A549 (cell line): Measurements from ENCODE around the gene PLPPR3. TPM values are rescaled to one million over a fixed set of nuclear protein-coding genes. Genes with fewer than 3 reads are reported as not detected.

ENCODE experiments used
- ATAC-seq, 2 experiments: fragments of 200-7000 bp in 1 of 2; fragments of >200 bp in 1 of 2; cut with Nextera tagmentation in 1 of 2; cut with Tn5 transposase in 1 of 2; 3 replicates each; pipeline versions ENCODE4 v1.8.0 to v1.9.1; 2018 to 2020; ENCODE audit warnings: mild to moderate bottlenecking in 1 of 2, moderate library complexity in 1 of 2
- CTCF ChIA-PET: fragments of 300-600 bp; sonication (Branson Sonifier 250); formaldehyde crosslinking; extraction: SDS; loops from one replicate; lab custom pipeline; 2021; ENCODE audit warnings: antibody characterized with exemption, inconsistent platforms; lab: Yijun Ruan, JAX
- POLR2A ChIA-PET: fragments of 350-600 bp; formaldehyde crosslinking; extraction: SDS; loops from one replicate; lab custom pipeline; 2021; ENCODE audit warnings: antibody characterized with exemption, inconsistent platforms; lab: Yijun Ruan, JAX
- DNase-seq, 2 experiments: peaks; one replicate each; pipeline versions ENCODE4 v3.0.0 to v3.0.0-alpha.2; 2011 to 2016; ENCODE audit warnings: low read depth in 1 of 2, low spot score in 1 of 2
- FAIRE-seq: peaks from 2 replicates; lab custom pipeline; 2011; peaks lifted over from hg19 to GRCh38; lab: Jason Lieb, UNC
- H3K27ac ChIP-seq, 2 experiments: fragments of >200 bp; sonication (Bioruptor Twin); formaldehyde crosslinking; 3 replicates each; pipeline ENCODE4 v1.5.1; 2016 to 2017
- H3K4me1 ChIP-seq: fragments of >200 bp; sonication (Bioruptor Twin); formaldehyde crosslinking; 3 replicates; pipeline ENCODE4 v1.6.1; 2016
- H3K4me2 ChIP-seq: fragments of >200 bp; sonication (Bioruptor Twin); formaldehyde crosslinking; 3 replicates; pipeline ENCODE4 v1.6.1; 2016
- H3K4me3 ChIP-seq: fragments of >200 bp; sonication (Bioruptor Twin); formaldehyde crosslinking; 3 replicates; pipeline ENCODE4 v1.5.1; 2016
- H3K9me3 ChIP-seq: fragments of >200 bp; sonication (Bioruptor Twin); formaldehyde crosslinking; 3 replicates; pipeline ENCODE4 v1.6.1; 2016
- CEBPB ChIP-seq, 2 experiments: fragments of >200 bp in 1 of 2; sonication (Bioruptor Twin) in 1 of 2; formaldehyde crosslinking in 1 of 2; IDR thresholded peaks; 2 replicates each; pipeline ENCODE4 v1.6.1; 2012 to 2016
- CHD4 ChIP-seq: fragments of 200-600 bp; sonication (generic); IDR thresholded peaks from 2 replicates; pipeline ENCODE4 v1.6.1; 2016; ENCODE audit warnings: antibody characterized with exemption, mild to moderate bottlenecking, borderline replicate concordance
- E2F6 ChIP-seq: IDR thresholded peaks from 2 replicates; pipeline ENCODE4 v1.6.1; 2012; ENCODE audit warnings: low read depth, borderline replicate concordance
- EHF ChIP-seq: fragments of 250-450 bp; sonication (Bioruptor Pico); IDR thresholded peaks from 2 replicates; pipeline ENCODE4 v1.5.0; 2020; ENCODE audit warnings: mild to moderate bottlenecking
- EHMT2 ChIP-seq: fragments of 200-600 bp; sonication (generic); IDR thresholded peaks from 2 replicates; pipeline ENCODE4 v1.6.1; 2016; ENCODE audit warnings: antibody characterized with exemption, low read depth, mild to moderate bottlenecking, moderate library complexity
- ESRRA ChIP-seq: fragments of 150-350 bp; IDR thresholded peaks from 2 replicates; pipeline ENCODE4 v1.6.1; 2014; ENCODE audit warnings: mild to moderate bottlenecking, low read length, borderline replicate concordance
- FOXS1 ChIP-seq: fragments of 250-450 bp; sonication (Bioruptor Pico); IDR thresholded peaks from 2 replicates; pipeline ENCODE4 v1.5.0; 2020; ENCODE audit warnings: mild to moderate bottlenecking, moderate library complexity
- HEYL ChIP-seq: fragments of 250-450 bp; sonication (Bioruptor Pico); IDR thresholded peaks from 2 replicates; pipeline ENCODE4 v1.8.0; 2021; ENCODE audit warnings: mild to moderate bottlenecking, moderate library complexity
- HOXA7 ChIP-seq: fragments of 250-450 bp; sonication (Bioruptor Pico); IDR thresholded peaks from 2 replicates; pipeline ENCODE4 v1.5.0; 2020; ENCODE audit warnings: mild to moderate bottlenecking, moderate library complexity
- MYC ChIP-seq: IDR thresholded peaks from 2 replicates; pipeline ENCODE4 v1.6.1; 2012; ENCODE audit warnings: mild to moderate bottlenecking, inconsistent platforms, low read length, improper control_type of control experiment, borderline replicate concordance
- NFE2L2 ChIP-seq: fragments of 150-350 bp; conservative IDR thresholded peaks from 2 replicates; pipeline ENCODE4 v1.6.1; 2014; ENCODE audit warnings: low read length
- PBX3 ChIP-seq: IDR thresholded peaks from 2 replicates; pipeline ENCODE4 v1.6.1; 2012
- RAD21 ChIP-seq, 2 experiments: fragments of >200 bp in 1 of 2; sonication (Bioruptor Twin) in 1 of 2; formaldehyde crosslinking in 1 of 2; IDR thresholded peaks in 1 of 2; conservative IDR thresholded peaks in 1 of 2; 2 replicates in 1 of 2; 3 replicates in 1 of 2; pipeline ENCODE4 v1.6.1; 2012 to 2018; ENCODE audit warnings: inconsistent platforms in 1 of 2
- RARB ChIP-seq: fragments of 250-450 bp; sonication (Bioruptor Pico); IDR thresholded peaks from 2 replicates; pipeline ENCODE4 v1.8.0; 2021; ENCODE audit warnings: mild to moderate bottlenecking, moderate library complexity
- REST ChIP-seq: fragments of 200-600 bp; sonication (generic); IDR thresholded peaks from 2 replicates; pipeline ENCODE4 v1.6.1; 2016; ENCODE audit warnings: antibody characterized with exemption, mild to moderate bottlenecking, moderate library complexity
- RFX5 ChIP-seq: fragments of 450-650 bp; IDR thresholded peaks from 2 replicates; pipeline ENCODE4 v1.7.1; 2014; ENCODE audit warnings: antibody characterized with exemption, mild to moderate bottlenecking, moderate library complexity
- RNF2 ChIP-seq: fragments of 200-600 bp; sonication (generic); IDR thresholded peaks from 2 replicates; pipeline ENCODE4 v1.6.1; 2016; ENCODE audit warnings: low read depth, mild to moderate bottlenecking, antibody characterized with exemption, moderate library complexity, borderline replicate concordance
- SREBF2 ChIP-seq: fragments of 450-650 bp; IDR thresholded peaks from 2 replicates; pipeline ENCODE4 v1.6.1; 2014; ENCODE audit warnings: mild to moderate bottlenecking, moderate library complexity
- TP53 ChIP-seq: fragments of 250-450 bp; sonication (Bioruptor Pico); IDR thresholded peaks from 2 replicates; pipeline ENCODE4 v1.5.0; 2021; ENCODE audit warnings: mild to moderate bottlenecking, moderate library complexity
- USF2 ChIP-seq: fragments of 450-650 bp; IDR thresholded peaks from 2 replicates; pipeline ENCODE4 v1.6.1; 2014; ENCODE audit warnings: antibody characterized with exemption
- ZNF302 ChIP-seq: fragments of 250-450 bp; sonication (Bioruptor Pico); IDR thresholded peaks from 2 replicates; pipeline ENCODE4 v1.9.0; 2021; ENCODE audit warnings: inconsistent platforms, mild to moderate bottlenecking, moderate library complexity
- WGBS: methylation state at CpG from one replicate; pipeline ENCODE4 v1.1.6; 2017; ENCODE audit errors: missing lambda C conversion rate; 5-methylcytosine and 5-hydroxymethylcytosine counted together
- polyA plus RNA-seq, 4 experiments: library from polyadenylated mRNA; depleted of rRNA in 3 of 4; stranded (reverse); fragments of >200 nt; fragmentation: RNase III in 1 of 4; extraction: RNeasy Plus Mini Kit Qiagen cat#74134 plus additional on column Dnase treatment in 1 of 4; gene quantifications; 2 replicates in 3 of 4; 3 replicates in 1 of 4; pipeline ENCODE4 v1.2.3, GENCODE V29; 2011 to 2017
- TF ChIP-seq, protein P1 (sequence below): fragments of >200 bp; sonication (Bioruptor Twin); formaldehyde crosslinking; IDR thresholded peaks from 3 replicates; pipeline ENCODE4 v1.6.1; 2016
- TF ChIP-seq, protein P2 (sequence below): fragments of >200 bp; sonication (Bioruptor Twin); formaldehyde crosslinking; IDR thresholded peaks from 3 replicates; pipeline ENCODE4 v1.5.1; 2016
- TF ChIP-seq, protein P3 (sequence below): IDR thresholded peaks from 2 replicates; pipeline ENCODE4 v1.6.1; 2012

Gene PLPPR3
- polyA plus RNA-seq, 2 of the 4 experiments (the other 2 are of a cell fraction), result 2.6 to 3.7 TPM

- no peak for ATAC-seq
- TF ChIP-seq RFX5 (no peak), RAD21 (conservative IDR thresholded peaks at IDR 0.05 in 1 of 2, IDR thresholded peaks at IDR 0.05 in 1 of 2) (no peak), E2F6 (no peak), HOXA7 (CRISPR knock-in tag) (no peak), REST (no peak), EHF (CRISPR knock-in tag) (no peak), RARB (no peak), RNF2 (no peak), PBX3 (no peak), TP53 (CRISPR knock-in tag) (no peak), ESRRA (no peak), CHD4 (no peak), NFE2L2 (no peak)
- TF ChIP-seq, protein P1, sequence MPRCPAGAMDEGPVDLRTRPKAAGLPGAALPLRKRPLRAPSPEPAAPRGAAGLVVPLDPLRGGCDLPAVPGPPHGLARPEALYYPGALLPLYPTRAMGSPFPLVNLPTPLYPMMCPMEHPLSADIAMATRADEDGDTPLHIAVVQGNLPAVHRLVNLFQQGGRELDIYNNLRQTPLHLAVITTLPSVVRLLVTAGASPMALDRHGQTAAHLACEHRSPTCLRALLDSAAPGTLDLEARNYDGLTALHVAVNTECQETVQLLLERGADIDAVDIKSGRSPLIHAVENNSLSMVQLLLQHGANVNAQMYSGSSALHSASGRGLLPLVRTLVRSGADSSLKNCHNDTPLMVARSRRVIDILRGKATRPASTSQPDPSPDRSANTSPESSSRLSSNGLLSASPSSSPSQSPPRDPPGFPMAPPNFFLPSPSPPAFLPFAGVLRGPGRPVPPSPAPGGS, result no peak
- TF ChIP-seq, protein P2, sequence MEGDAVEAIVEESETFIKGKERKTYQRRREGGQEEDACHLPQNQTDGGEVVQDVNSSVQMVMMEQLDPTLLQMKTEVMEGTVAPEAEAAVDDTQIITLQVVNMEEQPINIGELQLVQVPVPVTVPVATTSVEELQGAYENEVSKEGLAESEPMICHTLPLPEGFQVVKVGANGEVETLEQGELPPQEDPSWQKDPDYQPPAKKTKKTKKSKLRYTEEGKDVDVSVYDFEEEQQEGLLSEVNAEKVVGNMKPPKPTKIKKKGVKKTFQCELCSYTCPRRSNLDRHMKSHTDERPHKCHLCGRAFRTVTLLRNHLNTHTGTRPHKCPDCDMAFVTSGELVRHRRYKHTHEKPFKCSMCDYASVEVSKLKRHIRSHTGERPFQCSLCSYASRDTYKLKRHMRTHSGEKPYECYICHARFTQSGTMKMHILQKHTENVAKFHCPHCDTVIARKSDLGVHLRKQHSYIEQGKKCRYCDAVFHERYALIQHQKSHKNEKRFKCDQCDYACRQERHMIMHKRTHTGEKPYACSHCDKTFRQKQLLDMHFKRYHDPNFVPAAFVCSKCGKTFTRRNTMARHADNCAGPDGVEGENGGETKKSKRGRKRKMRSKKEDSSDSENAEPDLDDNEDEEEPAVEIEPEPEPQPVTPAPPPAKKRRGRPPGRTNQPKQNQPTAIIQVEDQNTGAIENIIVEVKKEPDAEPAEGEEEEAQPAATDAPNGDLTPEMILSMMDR, result no peak
- TF ChIP-seq, all 56 proteins: peak for 0
- DNase-seq (no peak), FAIRE-seq (no peak)
- H3K4me2 ChIP-seq, result no peak overlapping the region
- POLR2A ChIA-PET, result no interaction called here
- H3K4me1 ChIP-seq, result peaks cover 8% of the 10 kb centered on the region; the same call in 1 of the 3 replicates
- CTCF ChIA-PET, result no interaction called here
- no peak overlapping the region for H3K27ac ChIP-seq
- 94% methylated on average over 30 of the region's 44 CpGs for WGBS
- no peaks in the 10 kb centered on the region for H3K9me3 ChIP-seq
- no peak overlapping the region for H3K4me3 ChIP-seq
These were observed 13.9 kb downstream of the PLPPR3 start for GRCh38 chr19:807627-808422.

GRCh38 chr19:806815-807421, 14.8 kb downstream of the PLPPR3 start:
- no peak for DNase-seq
- no peaks in the 10 kb centered on the region for H3K9me3 ChIP-seq
- no peak overlapping the region for H3K4me3 ChIP-seq
- CTCF ChIA-PET, result no interaction called here
- FAIRE-seq, result no peak
- H3K4me2 ChIP-seq, result no peak overlapping the region
- WGBS, result 88% methylated on average over 26 of the region's 34 CpGs
- H3K4me1 ChIP-seq, result peaks cover 17% of the 10 kb centered on the region
- POLR2A ChIA-PET, result no interaction called here
- no peak overlapping the region for H3K27ac ChIP-seq
- no peak for ATAC-seq
- TF ChIP-seq CEBPB (IDR thresholded peaks at IDR 0.05) (no peak), MYC (no peak), HEYL (CRISPR knock-in tag) (no peak), EHMT2 (no peak), FOXS1 (CRISPR knock-in tag) (no peak), NFE2L2 (no peak), USF2 (no peak), SREBF2 (no peak), ZNF302 (CRISPR knock-in tag) (no peak), RARB (no peak)
- TF ChIP-seq, protein P1, result no peak
- TF ChIP-seq, protein P3, sequence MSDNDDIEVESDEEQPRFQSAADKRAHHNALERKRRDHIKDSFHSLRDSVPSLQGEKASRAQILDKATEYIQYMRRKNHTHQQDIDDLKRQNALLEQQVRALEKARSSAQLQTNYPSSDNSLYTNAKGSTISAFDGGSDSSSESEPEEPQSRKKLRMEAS, result no peak
